Suprapubic skin (tissue), 4 donors: ENCODE results near the gene GPSM3. TPM values are rescaled to one million over a fixed set of nuclear protein-coding genes. Genes with fewer than 3 reads are reported as not detected.

ENCODE experiments used
- DNase-seq, 2 donors: peaks; one replicate each; pipeline ENCODE4 v3.0.0-alpha.2; 2019; ENCODE audit warnings: low spot score in 2 of 2
- H3K27ac ChIP-seq: fragments of 200-600 bp; sonication (generic); one replicate; pipeline ENCODE4 v1.5.1; 2019
- H3K27me3 ChIP-seq: fragments of 200-600 bp; sonication (generic); one replicate; pipeline ENCODE4 v1.5.1; 2019
- H3K36me3 ChIP-seq: fragments of 200-600 bp; sonication (generic); one replicate; pipeline ENCODE4 v1.5.1; 2019
- H3K4me1 ChIP-seq: fragments of 200-600 bp; sonication (generic); one replicate; pipeline ENCODE4 v1.5.1; 2019
- H3K4me3 ChIP-seq: fragments of 200-600 bp; sonication (generic); one replicate; pipeline ENCODE4 v1.5.1; 2019; ENCODE audit warnings: mild to moderate bottlenecking
- H3K9me3 ChIP-seq: fragments of 200-600 bp; sonication (generic); one replicate; pipeline ENCODE4 v1.5.1; 2019
- EP300 ChIP-seq: sonication (generic); formaldehyde crosslinking; IDR thresholded peaks from one replicate; pipeline ENCODE4 v1.6.1; 2017; ENCODE audit warnings: antibody characterized with exemption
- POLR2A ChIP-seq, 2 donors: fragments of 450-650 bp; IDR thresholded peaks; one replicate each; pipeline ENCODE4 v1.6.1; 2017; ENCODE audit warnings: antibody characterized with exemption in 2 of 2, mild to moderate bottlenecking in 2 of 2, moderate library complexity in 2 of 2
- POLR2AphosphoS5 ChIP-seq, 3 donors: sonication (generic); formaldehyde crosslinking; IDR thresholded peaks; one replicate each; pipeline ENCODE4 v1.6.1; 2017; ENCODE audit warnings: antibody characterized with exemption in 3 of 3
- WGBS: methylation state at CpG from one replicate; pipeline ENCODE4 v1.1.5; 2018; 5-methylcytosine and 5-hydroxymethylcytosine counted together
- total RNA-seq, 4 donors: library from RNA; depleted of rRNA; stranded (reverse); fragments of >200 nt; gene quantifications; one replicate each; pipeline ENCODE4 v1.1.0, GENCODE V29; 2016
- TF ChIP-seq, protein P1 (sequence below), 2 donors: fragments of 200-600 bp in 1 of 2; fragments of 450-650 bp in 1 of 2; sonication (generic) in 1 of 2; IDR thresholded peaks; one replicate each; pipeline ENCODE4 v1.5.1; 2016 to 2019; ENCODE audit warnings: antibody characterized with exemption in 2 of 2, mild to moderate bottlenecking in 1 of 2, moderate library complexity in 1 of 2

Gene GPSM3
- total RNA-seq, 4 donors from 2014 or later, result 4.8 to 5.5 (median 5.1) TPM

- DNase-seq, result no peak
- Histone ChIP-seq H3K9me3 (no peaks in the 10 kb centered on the region), H3K4me1 (peaks cover 23% of the 10 kb centered on the region), H3K27ac (no peak overlapping the region), H3K36me3 (peaks cover 57% of the 10 kb centered on the region), H3K27me3 (no peaks in the 10 kb centered on the region), H3K4me3 (no peak overlapping the region)
- 97% methylated on average over 3 of the region's 11 CpGs for WGBS
- TF ChIP-seq POLR2A (IDR thresholded peaks at IDR 0.05) (no peak), POLR2AphosphoS5 (IDR thresholded peaks at IDR 0.05) (no peak), EP300 (no peak)
- TF ChIP-seq, protein P1, sequence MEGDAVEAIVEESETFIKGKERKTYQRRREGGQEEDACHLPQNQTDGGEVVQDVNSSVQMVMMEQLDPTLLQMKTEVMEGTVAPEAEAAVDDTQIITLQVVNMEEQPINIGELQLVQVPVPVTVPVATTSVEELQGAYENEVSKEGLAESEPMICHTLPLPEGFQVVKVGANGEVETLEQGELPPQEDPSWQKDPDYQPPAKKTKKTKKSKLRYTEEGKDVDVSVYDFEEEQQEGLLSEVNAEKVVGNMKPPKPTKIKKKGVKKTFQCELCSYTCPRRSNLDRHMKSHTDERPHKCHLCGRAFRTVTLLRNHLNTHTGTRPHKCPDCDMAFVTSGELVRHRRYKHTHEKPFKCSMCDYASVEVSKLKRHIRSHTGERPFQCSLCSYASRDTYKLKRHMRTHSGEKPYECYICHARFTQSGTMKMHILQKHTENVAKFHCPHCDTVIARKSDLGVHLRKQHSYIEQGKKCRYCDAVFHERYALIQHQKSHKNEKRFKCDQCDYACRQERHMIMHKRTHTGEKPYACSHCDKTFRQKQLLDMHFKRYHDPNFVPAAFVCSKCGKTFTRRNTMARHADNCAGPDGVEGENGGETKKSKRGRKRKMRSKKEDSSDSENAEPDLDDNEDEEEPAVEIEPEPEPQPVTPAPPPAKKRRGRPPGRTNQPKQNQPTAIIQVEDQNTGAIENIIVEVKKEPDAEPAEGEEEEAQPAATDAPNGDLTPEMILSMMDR (IDR thresholded peaks at IDR 0.05), result no peak
Measured at GRCh38 chr6:32170294-32170693, 22.1 kb downstream of the GPSM3 start.

- peaks cover 16% of the 10 kb centered on the region for H3K4me1 ChIP-seq
- H3K4me3 ChIP-seq, result no peak overlapping the region
- H3K36me3 ChIP-seq, result peaks cover 69% of the 10 kb centered on the region
- H3K9me3 ChIP-seq, result no peaks in the 10 kb centered on the region
- TF ChIP-seq POLR2AphosphoS5 (IDR thresholded peaks at IDR 0.05) (no peak), POLR2A (IDR thresholded peaks at IDR 0.05) (no peak), EP300 (no peak)
- TF ChIP-seq, protein P1 (IDR thresholded peaks at IDR 0.05), result no peak
- no peak for DNase-seq
- 82% methylated on average over 11 of the region's 11 CpGs for WGBS
- no peaks in the 10 kb centered on the region for H3K27me3 ChIP-seq
- H3K27ac ChIP-seq, result no peak overlapping the region
Measured at GRCh38 chr6:32168807-32169591, 23.4 kb downstream of the GPSM3 start.

- no peaks in the 10 kb centered on the region for H3K27me3 ChIP-seq
- no peaks in the 10 kb centered on the region for H3K9me3 ChIP-seq
- WGBS, result 72% methylated on average over 2 of the region's 2 CpGs
- TF ChIP-seq POLR2AphosphoS5 (IDR thresholded peaks at IDR 0.05), result no peak
- peaks cover 71% of the 10 kb centered on the region for H3K36me3 ChIP-seq
- no peak overlapping the region for H3K4me3 ChIP-seq
- H3K4me1 ChIP-seq, result peaks cover 10% of the 10 kb centered on the region
- DNase-seq, result no peak
- no peak overlapping the region for H3K27ac ChIP-seq
Measured at GRCh38 chr6:32168350-32168749, 24.1 kb downstream of the GPSM3 start.

GRCh38 chr6:32167761-32168262, 24.6 kb downstream of the GPSM3 start:
- Histone ChIP-seq H3K27me3 (no peaks in the 10 kb centered on the region), H3K4me1 (peaks cover 6% of the 10 kb centered on the region), H3K27ac (no peak overlapping the region), H3K9me3 (no peaks in the 10 kb centered on the region), H3K36me3 (peaks cover 74% of the 10 kb centered on the region), H3K4me3 (no peak overlapping the region)
- no peak for DNase-seq
- no peak for TF ChIP-seq POLR2A (IDR thresholded peaks at IDR 0.05)
- TF ChIP-seq EP300, result no peak
- TF ChIP-seq POLR2AphosphoS5 (IDR thresholded peaks at IDR 0.05), result no peak
- TF ChIP-seq, protein P1 (IDR thresholded peaks at IDR 0.05), result no peak
- WGBS, result 78% methylated on average over 6 of the region's 6 CpGs

DNA sequence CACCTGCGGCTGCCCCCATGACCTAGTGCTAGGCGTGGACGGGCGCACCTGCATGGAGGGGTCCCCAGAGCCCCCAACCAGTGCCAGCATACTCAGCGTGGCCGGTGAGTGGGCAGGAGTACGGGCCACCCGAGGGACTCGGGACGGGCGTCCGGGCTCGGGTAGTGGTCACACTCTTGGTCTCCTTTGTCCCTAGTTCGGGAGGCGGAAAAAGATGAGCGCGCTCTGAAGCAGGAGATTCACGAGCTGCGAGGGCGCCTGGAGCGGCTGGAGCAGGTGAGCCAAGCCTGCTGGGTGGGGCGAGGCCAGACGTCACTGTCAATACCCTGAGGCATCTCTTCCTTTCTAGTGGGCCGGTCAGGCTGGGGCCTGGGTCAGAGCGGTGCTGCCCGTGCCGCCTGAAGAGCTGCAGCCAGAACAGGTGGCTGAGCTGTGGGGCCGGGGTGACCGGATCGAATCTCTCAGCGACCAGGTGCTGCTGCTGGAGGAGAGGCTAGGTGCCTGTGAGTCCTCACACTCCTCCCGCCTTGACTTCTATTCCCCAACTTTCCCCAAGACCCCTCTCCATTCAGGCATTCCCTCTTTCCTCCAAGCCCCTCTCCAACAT, 25.2 kb downstream of the GPSM3 start:
- WGBS, result 70% methylated on average over 17 of the region's 32 CpGs
- H3K36me3 ChIP-seq, result peaks cover 80% of the 10 kb centered on the region

More for the DNA sequence above, 25.2 kb downstream of the GPSM3 start:
- no peak for TF ChIP-seq EP300
- no peak for TF ChIP-seq POLR2AphosphoS5 (IDR thresholded peaks at IDR 0.05)
- TF ChIP-seq, protein P1 (IDR thresholded peaks at IDR 0.05), result no peak
- no peak for TF ChIP-seq POLR2A (IDR thresholded peaks at IDR 0.05)
- H3K4me3 ChIP-seq, result no peak overlapping the region
- no peak overlapping the region for H3K27ac ChIP-seq
- DNase-seq, result no peak
- H3K9me3 ChIP-seq, result no peaks in the 10 kb centered on the region
- no peaks in the 10 kb centered on the region for H3K27me3 ChIP-seq
- H3K4me1 ChIP-seq, result peaks cover under 1% of the 10 kb centered on the region
